ENCODE results near the gene SLC25A22. TPM values are rescaled to one million over a fixed set of nuclear protein-coding genes. Genes with fewer than 3 reads are reported as not detected.

Gene SLC25A22
- polyA plus RNA-seq, 1 donor (not counting 4 experiments of a cell fraction or from before 2014, with no cell fraction given): 13.5 TPM

- no peak for FAIRE-seq
- dilution Hi-C loops (cut with MboI; ENCODE audit: extremely low pct_ligation_motif_present, low sequenced_read_pairs): no loop called here
- Histone ChIP-seq H3K36me3 (ENCODE audit: control insufficient read depth in 2 of 2, extremely low read depth in 1 of 2, insufficient read depth in 2 of 2, low read length in 2 of 2) (peaks cover 28 to 30% of the 10 kb centered on the region in 2 experiments), H4K20me1 (ENCODE audit: control insufficient read depth, extremely low read depth, insufficient read depth, low read length) (peaks cover 21% of the 10 kb centered on the region), H3K9me1 (ENCODE audit: control insufficient read depth, extremely low read depth, insufficient read depth, low read length) (peaks cover 3% of the 10 kb centered on the region), H3K4me1 (ENCODE audit: control insufficient read depth, extremely low read depth, insufficient read depth, low read length) (peaks cover 35% of the 10 kb centered on the region), H2AFZ (ENCODE audit: control insufficient read depth, low read length) (no peak overlapping the region), H3K79me2 (ENCODE audit: control insufficient read depth, insufficient read depth, low read length) (peaks cover 73% of the 10 kb centered on the region), H3K9ac (ENCODE audit: control insufficient read depth, extremely low read depth, insufficient read depth, low read length) (no peak overlapping the region), H3K27me3 (ENCODE audit: control insufficient read depth, extremely low read depth, insufficient read depth, low read length) (no peaks in the 10 kb centered on the region), H3K4me2 (ENCODE audit: control insufficient read depth, extremely low read depth, insufficient read depth, low read depth, low read length) (no peak overlapping the region), H3K27ac (ENCODE audit: control insufficient read depth, insufficient read depth, low read length) (no peak overlapping the region), H3K9me3 (ENCODE audit: control insufficient read depth, low read depth, low read length) (no peaks in the 10 kb centered on the region), H3K4me3 (ENCODE audit: control insufficient read depth in 2 of 3, extremely low read depth in 1 of 3, insufficient read depth in 2 of 3, low read depth in 1 of 3, low read length in 3 of 3) (no peak overlapping the region)
- TF ChIP-seq CTCF (optimal IDR thresholded peaks at IDR 0.05 in 1 of 3, IDR thresholded peaks at IDR 0.05 in 1 of 3, conservative IDR thresholded peaks at IDR 0.05 in 1 of 3; ENCODE audit: extremely low read depth in 1 of 3, insufficient read depth in 2 of 3, low read length in 3 of 3) (no peak), EZH2 (IDR thresholded peaks at IDR 0.05; ENCODE audit: low read length) (no peak)
- no peak for DNase-seq (ENCODE audit: low read depth, low spot score)
These were observed 39.9 kb upstream of the SLC25A22 start for GRCh38 chr11:837990-838307.

GRCh38 chr11:837189-837989, 39.3 kb upstream of the SLC25A22 start:
- Histone ChIP-seq H3K79me2 (ENCODE audit: control insufficient read depth, insufficient read depth, low read length) (peaks cover 73% of the 10 kb centered on the region), H3K4me2 (ENCODE audit: control insufficient read depth, extremely low read depth, insufficient read depth, low read depth, low read length) (no peak overlapping the region), H3K27ac (ENCODE audit: control insufficient read depth, insufficient read depth, low read length) (no peak overlapping the region), H3K9ac (ENCODE audit: control insufficient read depth, extremely low read depth, insufficient read depth, low read length) (no peak overlapping the region), H3K4me1 (ENCODE audit: control insufficient read depth, extremely low read depth, insufficient read depth, low read length) (peaks cover 37% of the 10 kb centered on the region), H3K36me3 (ENCODE audit: control insufficient read depth in 2 of 2, extremely low read depth in 1 of 2, insufficient read depth in 2 of 2, low read length in 2 of 2) (peaks cover 28 to 30% of the 10 kb centered on the region in 2 experiments), H3K9me3 (ENCODE audit: control insufficient read depth, low read depth, low read length) (no peaks in the 10 kb centered on the region), H4K20me1 (ENCODE audit: control insufficient read depth, extremely low read depth, insufficient read depth, low read length) (peaks cover 21% of the 10 kb centered on the region), H3K9me1 (ENCODE audit: control insufficient read depth, extremely low read depth, insufficient read depth, low read length) (peaks cover 3% of the 10 kb centered on the region), H3K4me3 (ENCODE audit: control insufficient read depth in 2 of 3, extremely low read depth in 1 of 3, insufficient read depth in 2 of 3, low read depth in 1 of 3, low read length in 3 of 3) (no peak overlapping the region), H2AFZ (ENCODE audit: control insufficient read depth, low read length) (no peak overlapping the region), H3K27me3 (ENCODE audit: control insufficient read depth, extremely low read depth, insufficient read depth, low read length) (no peaks in the 10 kb centered on the region)
- dilution Hi-C loops (cut with MboI; ENCODE audit: extremely low pct_ligation_motif_present, low sequenced_read_pairs): no loop called here
- no peak for TF ChIP-seq CTCF (optimal IDR thresholded peaks at IDR 0.05 in 1 of 3, IDR thresholded peaks at IDR 0.05 in 1 of 3, conservative IDR thresholded peaks at IDR 0.05 in 1 of 3; ENCODE audit: extremely low read depth in 1 of 3, insufficient read depth in 2 of 3, low read length in 3 of 3)
- no peak for TF ChIP-seq EZH2 (IDR thresholded peaks at IDR 0.05; ENCODE audit: low read length)
- no peak for DNase-seq (ENCODE audit: low read depth, low spot score)
- no peak for FAIRE-seq
